OCI-LY1 (cell line): ENCODE data around the gene FAM50A.
A peak's percentile ranks its signal among the peaks of the same experiment; 100 is the strongest.

Experiments
- H2AFZ ChIP-seq: fragments of 200-600 bp; sonication (generic), shearing (Covaris generic); 2 replicates; pipeline ENCODE4 v1.6.0; 2014; ENCODE audit warnings: antibody characterized with exemption, mild to moderate bottlenecking, low read length
- H3F3A ChIP-seq: fragments of 200-600 bp; sonication (generic), shearing (Covaris generic); 2 replicates; pipeline ENCODE4 v1.6.0; 2014; ENCODE audit warnings: mild to moderate bottlenecking, antibody characterized with exemption, low read length, moderate library complexity; ENCODE audit not compliant: insufficient read depth
- H3K27ac ChIP-seq: fragments of 200-600 bp; sonication (generic); 2 replicates; pipeline ENCODE4 v1.5.1; 2014; ENCODE audit warnings: low read length, mixed run types, mild to moderate bottlenecking, low read depth; ENCODE audit not compliant: poor library complexity, severe bottlenecking
- H3K27me3 ChIP-seq: fragments of 200-600 bp; sonication (generic); 2 replicates; pipeline ENCODE4 v1.6.0; 2014; ENCODE audit warnings: antibody characterized with exemption, mild to moderate bottlenecking, low read length, moderate library complexity; ENCODE audit not compliant: insufficient read depth
- H3K36me3 ChIP-seq: fragments of 200-600 bp; sonication (generic); 2 replicates; pipeline ENCODE4 v1.6.1; 2014; ENCODE audit warnings: mild to moderate bottlenecking, antibody characterized with exemption, low read length, moderate library complexity, mixed read lengths; ENCODE audit not compliant: insufficient read depth
- H3K4me1 ChIP-seq: fragments of 200-600 bp; sonication (generic); 2 replicates; pipeline ENCODE4 v1.5.1; 2014; ENCODE audit warnings: mild to moderate bottlenecking, low read length, moderate library complexity; ENCODE audit not compliant: insufficient read depth, severe bottlenecking
- H3K4me2 ChIP-seq: fragments of 200-600 bp; sonication (generic), shearing (Covaris generic); 2 replicates; pipeline ENCODE4 v1.6.1; 2014; ENCODE audit warnings: low read length
- H3K4me3 ChIP-seq: fragments of 200-600 bp; sonication (generic); 2 replicates; pipeline ENCODE4 v1.5.1; 2014; ENCODE audit warnings: low read length, low read depth, mild to moderate bottlenecking, mixed read lengths; ENCODE audit not compliant: poor library complexity, severe bottlenecking
- H3K79me2 ChIP-seq: fragments of 200-600 bp; shearing (Covaris generic); 2 replicates; pipeline ENCODE4 v1.6.1; 2016; ENCODE audit warnings: mixed run types, low read length, mixed read lengths; ENCODE audit not compliant: insufficient read depth
- H3K9ac ChIP-seq: fragments of 200-600 bp; sonication (generic), shearing (Covaris generic); 2 replicates; pipeline ENCODE4 v1.6.1; 2014; ENCODE audit warnings: mild to moderate bottlenecking, low read length, mixed read lengths
- H3K9me2 ChIP-seq: fragments of 200-600 bp; sonication (generic), shearing (Covaris generic); 2 replicates; pipeline ENCODE4 v1.6.1; 2014; ENCODE audit warnings: low read depth, mild to moderate bottlenecking, low read length, mixed read lengths
- H3K9me3 ChIP-seq: fragments of 200-600 bp; shearing (Covaris generic); 2 replicates; pipeline ENCODE4 v1.6.1; 2014; ENCODE audit warnings: low read length, mixed read lengths
- H4K20me1 ChIP-seq: fragments of 200-600 bp; sonication (generic), shearing (Covaris generic); 2 replicates; pipeline ENCODE4 v1.6.0; 2016; ENCODE audit warnings: mild to moderate bottlenecking, low read length; ENCODE audit not compliant: insufficient read depth
- CTCF ChIP-seq: fragments of 200-600 bp; sonication (generic), shearing (Covaris generic); IDR thresholded peaks from 2 replicates; pipeline ENCODE4 v1.5.1; 2017; ENCODE audit warnings: mild to moderate bottlenecking, antibody characterized with exemption, low read length, moderate library complexity, mixed read lengths
- EZH2 ChIP-seq: fragments of 200-600 bp; sonication (generic), shearing (Covaris generic); IDR thresholded peaks from 2 replicates; pipeline ENCODE4 v1.8.0; 2017; ENCODE audit warnings: borderline replicate concordance, mixed run types, mild to moderate bottlenecking, antibody characterized with exemption, low read length, moderate library complexity, mixed read lengths

FAM50A gene

DNA sequence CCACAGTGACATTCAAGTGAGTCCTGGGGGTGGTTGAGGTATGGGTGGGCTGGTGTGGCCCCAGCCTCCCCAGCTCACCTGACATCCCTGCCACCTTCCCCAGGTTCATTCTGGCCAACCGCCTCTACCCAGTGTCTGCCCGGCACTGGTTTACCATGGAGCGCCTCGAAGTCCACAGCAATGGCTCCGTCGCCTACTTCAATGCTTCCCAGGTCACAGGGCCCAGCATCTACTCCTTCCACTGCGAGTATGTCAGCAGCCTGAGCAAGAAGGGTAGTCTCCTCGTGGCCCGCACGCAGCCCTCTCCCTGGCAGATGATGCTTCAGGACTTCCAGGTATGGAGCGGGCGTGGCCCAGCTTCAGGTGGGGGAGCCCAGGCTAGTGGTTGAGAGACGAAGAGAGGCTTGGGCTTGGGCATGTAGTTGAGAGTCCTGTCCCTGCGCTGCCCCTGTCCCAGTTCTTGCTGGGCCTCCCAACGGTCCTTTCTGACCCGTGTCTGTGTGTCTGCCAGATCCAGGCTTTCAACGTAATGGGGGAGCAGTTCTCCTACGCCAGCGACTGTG is 8.7 kb upstream of the FAM50A start:
- H3K36me3 ChIP-seq, result peaks cover 29% of the 10 kb centered on the region
- no peak overlapping the region for H2AFZ ChIP-seq
- no peaks in the 10 kb centered on the region for H4K20me1 ChIP-seq
- H3K27ac ChIP-seq, result no peak overlapping the region
- H3K4me1 ChIP-seq, result peaks cover 19% of the 10 kb centered on the region
- H3K9me2 ChIP-seq, result no peaks in the 10 kb centered on the region
- H3F3A ChIP-seq, result no peaks in the 10 kb centered on the region
- no peak overlapping the region for H3K4me2 ChIP-seq
- peaks cover 7% of the 10 kb centered on the region; the same call in 1 of the 2 replicates for H3K79me2 ChIP-seq
- H3K9ac ChIP-seq, result no peak overlapping the region
- H3K9me3 ChIP-seq, result no peaks in the 10 kb centered on the region
- H3K4me3 ChIP-seq, result no peak overlapping the region
- TF ChIP-seq CTCF (no peak), EZH2 (no peak)
- no peaks in the 10 kb centered on the region for H3K27me3 ChIP-seq

DNA sequence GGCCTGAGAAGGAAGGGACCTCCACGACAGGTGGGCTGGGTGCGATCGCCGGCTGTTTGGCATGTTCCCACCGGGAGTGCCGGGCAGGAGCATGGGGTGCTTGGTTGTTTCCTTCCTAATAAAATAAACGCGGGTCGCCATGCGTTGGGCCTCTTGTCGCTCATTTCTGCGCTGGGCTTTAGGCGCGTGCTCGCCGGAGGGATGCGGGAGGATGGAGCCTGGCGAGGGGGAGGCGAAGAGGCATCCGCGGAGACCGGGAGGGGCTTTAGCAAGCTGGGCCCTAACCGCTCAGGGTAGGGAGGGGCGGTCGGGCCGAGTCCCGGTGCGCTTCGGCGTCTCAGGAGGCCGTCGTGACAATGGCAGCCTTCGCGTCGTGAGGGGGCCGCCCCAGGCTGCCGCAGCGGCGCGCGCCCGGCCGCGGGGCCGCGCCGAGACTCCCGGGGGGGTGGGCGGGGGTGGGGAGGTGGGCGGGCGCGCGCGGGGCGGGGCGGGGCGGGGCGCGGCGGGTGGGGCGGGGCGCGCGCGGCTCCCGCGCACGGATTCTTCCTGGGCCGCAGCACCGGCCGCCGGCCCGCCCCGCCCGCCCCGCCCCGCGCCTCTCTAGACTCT is 7.5 kb upstream of the FAM50A start:
- TF ChIP-seq EZH2, result no peak
- no peak for TF ChIP-seq CTCF
- Histone ChIP-seq H3K27ac (peak overlapping the region; percentile 58), H3K9ac (peak overlapping the region; percentile 76), H2AFZ (no peak overlapping the region), H3K4me1 (peaks cover 19% of the 10 kb centered on the region), H3K36me3 (peaks cover 34% of the 10 kb centered on the region), H3F3A (no peaks in the 10 kb centered on the region), H3K27me3 (no peaks in the 10 kb centered on the region), H3K4me2 (peak overlapping the region; percentile 96), H4K20me1 (no peaks in the 10 kb centered on the region), H3K9me2 (no peaks in the 10 kb centered on the region), H3K4me3 (peak overlapping the region; percentile 81), H3K9me3 (no peaks in the 10 kb centered on the region), H3K79me2 (peaks cover 7% of the 10 kb centered on the region; the same call in 1 of the 2 replicates)

DNA sequence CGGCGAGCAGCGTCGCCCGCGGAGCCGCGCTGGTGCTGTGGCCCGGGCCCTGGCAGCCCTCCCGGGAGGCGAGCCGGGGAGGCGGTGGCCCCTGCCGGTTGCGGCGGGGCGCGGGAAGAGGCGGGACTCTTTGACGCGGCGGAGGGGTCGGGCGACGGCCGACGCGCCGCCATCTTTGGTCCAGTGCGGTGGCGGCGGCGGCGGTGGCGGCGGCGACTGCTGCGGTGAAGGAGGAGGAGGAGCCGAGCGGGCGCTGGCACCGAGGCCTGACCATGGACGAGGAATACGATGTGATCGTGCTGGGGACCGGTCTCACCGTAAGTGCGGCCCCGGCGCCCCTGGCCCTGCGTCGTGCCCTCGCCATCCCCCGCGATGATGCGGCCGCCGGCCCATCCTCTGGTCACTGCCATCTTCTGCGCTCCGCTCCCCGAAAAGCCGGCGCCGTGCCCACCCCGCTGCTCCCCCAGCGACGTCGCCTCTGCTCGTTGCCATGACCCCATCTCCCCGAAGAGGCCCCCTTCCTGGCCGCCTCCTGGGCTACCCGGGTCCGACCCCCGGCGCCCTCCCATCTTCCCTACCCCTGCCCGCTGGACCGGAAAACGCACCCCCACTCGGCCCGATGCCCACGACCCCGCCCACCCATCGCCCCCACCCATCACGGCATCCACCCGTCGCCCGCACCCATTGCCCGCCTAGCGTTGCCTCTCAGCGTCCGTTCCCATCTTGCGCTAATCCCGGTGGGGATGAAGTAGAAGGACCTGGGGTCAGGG is 6.8 kb upstream of the FAM50A start, which contains the start of gene GDI1:
Gene GDI1 (plus strand): TSS at position 172 of the 770 bp plus-strand sequence. CDS start 101 bp downstream, at position 273.
- H3K27ac ChIP-seq, result peak within 1 kb of the TSS; percentile 58
- H3K4me3 ChIP-seq, result peak within 1 kb of the TSS; percentile 81
- TF ChIP-seq CTCF (no peak), EZH2 (no peak)
- no peaks in the 10 kb centered on the region for H4K20me1 ChIP-seq
- peak within 1 kb of the TSS; percentile 76 for H3K9ac ChIP-seq
- H2AFZ ChIP-seq, result no peak within 1 kb of the TSS
- peaks cover 7% of the 10 kb centered on the region; the same call in 1 of the 2 replicates for H3K79me2 ChIP-seq
- H3K4me1 ChIP-seq, result peaks cover 19% of the 10 kb centered on the region
- peak within 1 kb of the TSS; percentile 96 for H3K4me2 ChIP-seq
- H3F3A ChIP-seq, result no peaks in the 10 kb centered on the region
- H3K27me3 ChIP-seq, result no peaks in the 10 kb centered on the region
- no peaks in the 10 kb centered on the region for H3K9me3 ChIP-seq
- peaks cover 39% of the 10 kb centered on the region for H3K36me3 ChIP-seq
- no peaks in the 10 kb centered on the region for H3K9me2 ChIP-seq
